Measurements from ENCODE around the gene MPP1.

DNA sequence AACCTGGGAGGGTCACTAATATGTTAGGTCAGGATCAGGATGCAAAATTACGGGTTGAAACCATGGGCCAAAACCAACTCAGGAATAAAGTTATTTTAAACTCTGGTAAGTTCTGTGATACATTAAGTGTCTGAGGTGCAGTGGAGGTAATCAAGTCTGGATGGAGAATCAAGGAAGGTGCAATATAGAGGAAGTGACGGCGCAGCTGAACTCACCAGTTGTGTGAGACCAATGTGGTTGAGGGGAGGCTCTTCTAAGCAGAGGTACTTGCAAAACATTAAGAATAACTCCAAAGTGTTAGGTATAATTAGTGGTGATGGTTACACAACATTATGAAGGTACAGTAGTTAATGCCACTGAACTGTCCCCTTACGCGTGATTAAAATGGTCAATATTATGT is 74.1 kb downstream of the MPP1 start:
- TF ChIP-seq, protein P1, sequence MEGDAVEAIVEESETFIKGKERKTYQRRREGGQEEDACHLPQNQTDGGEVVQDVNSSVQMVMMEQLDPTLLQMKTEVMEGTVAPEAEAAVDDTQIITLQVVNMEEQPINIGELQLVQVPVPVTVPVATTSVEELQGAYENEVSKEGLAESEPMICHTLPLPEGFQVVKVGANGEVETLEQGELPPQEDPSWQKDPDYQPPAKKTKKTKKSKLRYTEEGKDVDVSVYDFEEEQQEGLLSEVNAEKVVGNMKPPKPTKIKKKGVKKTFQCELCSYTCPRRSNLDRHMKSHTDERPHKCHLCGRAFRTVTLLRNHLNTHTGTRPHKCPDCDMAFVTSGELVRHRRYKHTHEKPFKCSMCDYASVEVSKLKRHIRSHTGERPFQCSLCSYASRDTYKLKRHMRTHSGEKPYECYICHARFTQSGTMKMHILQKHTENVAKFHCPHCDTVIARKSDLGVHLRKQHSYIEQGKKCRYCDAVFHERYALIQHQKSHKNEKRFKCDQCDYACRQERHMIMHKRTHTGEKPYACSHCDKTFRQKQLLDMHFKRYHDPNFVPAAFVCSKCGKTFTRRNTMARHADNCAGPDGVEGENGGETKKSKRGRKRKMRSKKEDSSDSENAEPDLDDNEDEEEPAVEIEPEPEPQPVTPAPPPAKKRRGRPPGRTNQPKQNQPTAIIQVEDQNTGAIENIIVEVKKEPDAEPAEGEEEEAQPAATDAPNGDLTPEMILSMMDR (IDR thresholded peaks at IDR 0.05; ENCODE audit: insufficient read depth, low read length) = no peak
- TF ChIP-seq POLR2AphosphoS5 (IDR thresholded peaks at IDR 0.05; ENCODE audit: low read depth) = no peak

Measured in HL-60 (cell line).